Esophagus muscularis mucosa (tissue), 3 donors: ENCODE measurements around the gene KAT2B.

Experiments used
- CTCF ChIP-seq, 3 experiments: fragments of 200-600 bp in 2 of 3; fragments of 450-650 bp in 1 of 3; sonication (generic) in 2 of 3; IDR thresholded peaks; one replicate each; pipeline ENCODE4 v1.5.1; 2017 to 2019; ENCODE audit warnings: antibody characterized with exemption in 3 of 3, mild to moderate bottlenecking in 2 of 3, moderate library complexity in 1 of 3
- POLR2A ChIP-seq: fragments of 450-650 bp; IDR thresholded peaks from one replicate; pipeline ENCODE4 v1.6.1; 2017; ENCODE audit warnings: antibody characterized with exemption, moderate library complexity, mild to moderate bottlenecking, low read depth
- POLR2AphosphoS5 ChIP-seq, 2 donors: sonication (generic); formaldehyde crosslinking; IDR thresholded peaks; one replicate each; pipeline ENCODE4 v1.6.1; 2017; ENCODE audit warnings: antibody characterized with exemption in 2 of 2

- no peak for TF ChIP-seq POLR2AphosphoS5 (IDR thresholded peaks at IDR 0.05)
- TF ChIP-seq CTCF (IDR thresholded peaks at IDR 0.05) = no peak
- TF ChIP-seq POLR2A = no peak
These were observed 105.6 kb downstream of the KAT2B start for GRCh38 chr3:20145874-20146273.
